ENCODE results near the gene GALR2. TPM values are rescaled to one million over a fixed set of nuclear protein-coding genes. Genes with fewer than 3 reads are reported as not detected.
"Not testable (repeated sequence)": the region's sequence is repeated elsewhere in the genome, so short reads cannot be mapped to it uniquely, and the experiment has no call there.

GALR2 gene
- total RNA-seq, 1 experiment from 2014 or later, result 0.41 TPM

DNA sequence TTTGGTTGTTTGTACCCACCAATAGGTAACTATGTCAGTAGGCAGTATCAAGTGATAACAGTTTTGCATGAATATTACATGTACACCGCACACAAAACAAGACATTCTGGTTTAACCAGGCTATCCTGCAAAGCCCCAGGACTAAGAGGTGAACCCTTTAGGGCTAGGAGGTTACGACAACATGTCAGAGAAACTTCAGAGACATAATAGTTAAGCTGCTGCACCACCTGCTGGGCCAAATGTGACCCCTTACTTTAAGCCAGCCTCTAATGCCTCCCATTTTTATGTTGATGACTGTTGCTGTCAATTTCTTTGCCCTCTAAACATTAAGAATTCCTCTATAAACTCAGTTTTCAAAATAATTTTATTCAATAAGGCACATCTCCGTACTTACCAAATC lies 17.7 kb upstream of the GALR2 start:
- BruUV-seq (replicated peaks), result TSS peak; percentile 46
- Histone ChIP-seq H3K4me3 (ENCODE audit: low read depth in 2 of 2, low read length in 2 of 2) (no peak overlapping the region), H3K36me3 (ENCODE audit: control insufficient read depth, insufficient read depth, low read length) (peaks cover 25% of the 10 kb centered on the region), H3K4me1 (ENCODE audit: control insufficient read depth, insufficient read depth, low read length) (no peaks in the 10 kb centered on the region), H3K9me3 (ENCODE audit: control insufficient read depth, insufficient read depth, low read depth, low read length) (no peaks in the 10 kb centered on the region), H3K27me3 (ENCODE audit: control insufficient read depth, insufficient read depth, low read length) (no peaks in the 10 kb centered on the region), H3K27ac (ENCODE audit: low read length) (no peak overlapping the region)
- intact Hi-C loops (cut with micrococcal nuclease; ENCODE audit: unreplicated experiment), result no loop called here
- ChIA-PET CTCF (interaction anchor here (0.6 kb wide), 1 partner anchor 11 kb away, joined by 3 read pairs; no protein-coding TSS in a partner anchor), POLR2A (no interaction called here)
- ATAC-seq (no peak), DNase-seq (ENCODE audit: low read depth, low spot score) (no peak)
- in situ Hi-C loops (cut with HindIII; ENCODE audit: low pct_unique_long_range_greater_than_20kb, low sequenced_read_pairs), result loop anchor here (25.0 kb wide), 1 partner anchor 120 kb away; the partner anchor contains the start of gene FBF1
- TF ChIP-seq SIN3A (IDR thresholded peaks at IDR 0.05; ENCODE audit: borderline replicate concordance, insufficient read depth, low read depth, low read length) (no peak), TCF7L2 (IDR thresholded peaks at IDR 0.05; ENCODE audit: low read depth, low read length) (no peak), POLR2AphosphoS5 (IDR thresholded peaks at IDR 0.05; ENCODE audit: low read depth, low read length) (no peak), CTCF (IDR thresholded peaks at IDR 0.05) (no peak), REST (IDR thresholded peaks at IDR 0.05; ENCODE audit: insufficient read depth in 1 of 2, low read depth in 2 of 2, low read length in 1 of 2) (no peak)

- peaks cover 25% of the 10 kb centered on the region for H3K36me3 ChIP-seq (ENCODE audit: control insufficient read depth, insufficient read depth, low read length)
- H3K27me3 ChIP-seq (ENCODE audit: control insufficient read depth, insufficient read depth, low read length); H3K9me3 ChIP-seq (ENCODE audit: control insufficient read depth, insufficient read depth, low read depth, low read length); CTCF ChIA-PET; ATAC-seq; intact Hi-C loops (cut with micrococcal nuclease; ENCODE audit: unreplicated experiment); H3K27ac ChIP-seq (ENCODE audit: low read length); BruUV-seq (replicated peaks); H3K4me1 ChIP-seq (ENCODE audit: control insufficient read depth, insufficient read depth, low read length); H3K4me3 ChIP-seq (ENCODE audit: low read depth in 2 of 2, low read length in 2 of 2); DNase-seq (ENCODE audit: low read depth, low spot score): not testable (repeated sequence)
- POLR2A ChIA-PET, result interaction anchor here (0.6 to 0.7 kb wide), 2 partner anchors 8 to 133 kb away, joined by 3 to 5 read pairs; no protein-coding TSS in a partner anchor
- in situ Hi-C loops (cut with HindIII; ENCODE audit: low pct_unique_long_range_greater_than_20kb, low sequenced_read_pairs), result loop anchor here (25.0 kb wide), 1 partner anchor 121 kb away; the partner anchor contains the start of gene FBF1
Observed at GRCh38 chr17:76058264-76058663, 16.3 kb upstream of the GALR2 start.

GRCh38 chr17:76063875-76064546 lies 10.6 kb upstream of the GALR2 start:
- in situ Hi-C loops (cut with HindIII; ENCODE audit: low pct_unique_long_range_greater_than_20kb, low sequenced_read_pairs), result loop anchor here (25.0 kb wide), 1 partner anchor 127 kb away; the partner anchor contains the start of gene FBF1

More at GRCh38 chr17:76063875-76064546, 10.6 kb upstream of the GALR2 start:
- Histone ChIP-seq H3K4me3 (ENCODE audit: low read depth in 2 of 2, low read length in 2 of 2) (no peak overlapping the region), H3K27ac (ENCODE audit: low read length) (no peak overlapping the region), H3K9me3 (ENCODE audit: control insufficient read depth, insufficient read depth, low read depth, low read length) (no peaks in the 10 kb centered on the region), H3K4me1 (ENCODE audit: control insufficient read depth, insufficient read depth, low read length) (no peaks in the 10 kb centered on the region), H3K36me3 (ENCODE audit: control insufficient read depth, insufficient read depth, low read length) (peaks cover 24% of the 10 kb centered on the region), H3K27me3 (ENCODE audit: control insufficient read depth, insufficient read depth, low read length) (no peaks in the 10 kb centered on the region)
- intact Hi-C loops (cut with micrococcal nuclease; ENCODE audit: unreplicated experiment), result no loop called here
- TF ChIP-seq CTCF (IDR thresholded peaks at IDR 0.05) (no peak), REST (IDR thresholded peaks at IDR 0.05; ENCODE audit: insufficient read depth in 1 of 2, low read depth in 2 of 2, low read length in 1 of 2) (no peak), SIN3A (IDR thresholded peaks at IDR 0.05; ENCODE audit: borderline replicate concordance, insufficient read depth, low read depth, low read length) (no peak), TCF7L2 (IDR thresholded peaks at IDR 0.05; ENCODE audit: low read depth, low read length) (no peak), POLR2AphosphoS5 (IDR thresholded peaks at IDR 0.05; ENCODE audit: low read depth, low read length) (no peak)
- ChIA-PET POLR2A (interaction anchor here (0.7 kb wide), 1 partner anchor 45 kb away, joined by 8 read pairs; no protein-coding TSS in a partner anchor), CTCF (interaction anchor here (0.6 to 0.7 kb wide), 2 partner anchors 50 to 135 kb away, joined by 5 to 10 read pairs; no protein-coding TSS in a partner anchor)
- ATAC-seq (no peak), DNase-seq (ENCODE audit: low read depth, low spot score) (no peak)
- BruUV-seq (replicated peaks), result TSS peak; percentile 13

Data from Panc1 (cell line).